ENCODE data around the gene BTBD6.

- TF ChIP-seq CTCF (IDR thresholded peaks at IDR 0.05 in 2 of 3, conservative IDR thresholded peaks at IDR 0.05 in 1 of 3; ENCODE audit: insufficient read depth in 2 of 3, low read depth in 1 of 3, low read length in 3 of 3) (no peak), ZZZ3 (IDR thresholded peaks at IDR 0.05) (no peak), RERE (CRISPR knock-in tag; IDR thresholded peaks at IDR 0.05; ENCODE audit: borderline replicate concordance) (no peak), CBX1 (IDR thresholded peaks at IDR 0.05; ENCODE audit: low read depth) (no peak), ZNF212 (CRISPR knock-in tag; IDR thresholded peaks at IDR 0.05) (no peak), TAF1 (IDR thresholded peaks at IDR 0.05; ENCODE audit: control insufficient read depth, extremely low read depth, insufficient read depth, low read length, severe bottlenecking) (no peak), MAX (CRISPR knock-in tag; IDR thresholded peaks at IDR 0.05) (no peak), ZBTB40 (IDR thresholded peaks at IDR 0.05) (no peak), ZBTB40 (CRISPR knock-in tag; IDR thresholded peaks at IDR 0.05) (no peak), GABPA (tag; conservative IDR thresholded peaks at IDR 0.05; ENCODE audit: low read depth) (no peak), ZKSCAN8 (CRISPR knock-in tag; IDR thresholded peaks at IDR 0.05) (no peak), YY1 (IDR thresholded peaks at IDR 0.05; ENCODE audit: borderline replicate concordance in 1 of 3, control insufficient read depth in 1 of 3, extremely low read depth in 1 of 3, insufficient read depth in 3 of 3, insufficient read length in 1 of 3, insufficient replicate concordance in 2 of 3, low read depth in 1 of 3, low read length in 2 of 3) (no peak)
Measured at GRCh38 chr14:105223770-105224544, 24.4 kb upstream of the BTBD6 start.
